ENCODE data around the gene LAMA5.

The LAMA5 gene

DNA sequence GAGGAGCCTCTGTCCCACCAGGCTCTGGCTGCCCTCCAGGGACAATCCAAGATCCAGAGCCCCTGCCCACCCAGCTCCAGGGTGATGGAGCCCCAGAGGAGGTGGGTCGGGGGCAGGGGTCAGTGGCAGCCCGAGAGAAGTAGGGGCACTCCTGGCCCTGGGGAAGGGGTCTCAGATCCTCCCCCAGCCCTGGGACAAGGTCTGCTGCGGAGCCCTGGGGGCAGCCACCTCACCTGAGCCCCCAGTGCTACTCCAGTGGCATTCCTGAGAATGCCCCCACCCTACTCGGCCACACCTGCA is 2.7 kb upstream of the LAMA5 start:
- DNase-seq (ENCODE audit: low read depth): no peak

DNA sequence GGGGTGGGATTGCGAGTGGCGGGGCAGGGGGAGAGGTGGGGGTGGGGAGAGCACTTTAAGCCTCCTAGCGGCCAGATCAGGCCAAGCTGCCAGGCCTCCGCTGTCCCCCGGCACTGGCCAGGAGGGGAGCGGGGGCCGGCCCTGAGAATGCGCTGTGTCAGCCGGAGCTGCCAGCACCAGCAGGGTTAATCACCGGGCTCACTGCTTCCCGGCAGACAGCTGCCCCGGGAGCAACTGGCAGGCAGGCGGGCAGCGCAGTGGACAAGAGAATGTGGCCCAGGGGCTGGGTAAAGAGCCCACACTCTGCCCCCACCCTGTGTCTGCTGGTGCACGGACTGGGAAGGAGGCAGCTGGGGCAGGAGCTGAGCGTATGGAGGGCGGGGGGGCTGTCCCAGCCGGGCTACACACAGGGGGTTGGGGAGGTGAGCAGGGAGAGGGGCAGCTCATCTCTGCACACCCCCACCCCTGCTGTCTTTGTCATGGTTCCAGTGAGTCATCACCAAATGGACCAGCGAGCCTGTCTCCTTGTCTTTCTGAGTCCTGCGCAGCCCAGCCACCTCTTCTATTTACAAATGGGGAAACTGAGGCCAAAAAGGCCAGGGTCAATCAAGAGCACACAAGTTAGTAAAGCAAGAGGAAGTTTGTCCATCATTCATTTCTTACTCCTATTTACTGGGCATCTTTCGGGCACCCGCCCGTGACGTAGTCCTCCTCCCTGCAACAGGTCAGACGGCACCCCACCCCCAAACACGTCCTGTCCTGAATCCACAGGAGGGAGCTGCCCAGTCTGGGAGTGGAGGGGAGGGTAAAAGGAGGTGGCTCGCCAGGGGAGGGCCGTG is 2.1 kb upstream of the LAMA5 start:
- DNase-seq (ENCODE audit: low read depth): no peak

- DNase-seq (ENCODE audit: low read depth): no peak
Measured at GRCh38 chr20:62368392-62368975, 1.4 kb upstream of the LAMA5 start.

GRCh38 chr20:62367633-62368391 is 700 bp upstream of the LAMA5 start:
- DNase-seq (ENCODE audit: low read depth): no peak

- no peak for DNase-seq (ENCODE audit: low read depth)
Measured at GRCh38 chr20:62366370-62367135, 559 bp downstream of the LAMA5 start.

DNA sequence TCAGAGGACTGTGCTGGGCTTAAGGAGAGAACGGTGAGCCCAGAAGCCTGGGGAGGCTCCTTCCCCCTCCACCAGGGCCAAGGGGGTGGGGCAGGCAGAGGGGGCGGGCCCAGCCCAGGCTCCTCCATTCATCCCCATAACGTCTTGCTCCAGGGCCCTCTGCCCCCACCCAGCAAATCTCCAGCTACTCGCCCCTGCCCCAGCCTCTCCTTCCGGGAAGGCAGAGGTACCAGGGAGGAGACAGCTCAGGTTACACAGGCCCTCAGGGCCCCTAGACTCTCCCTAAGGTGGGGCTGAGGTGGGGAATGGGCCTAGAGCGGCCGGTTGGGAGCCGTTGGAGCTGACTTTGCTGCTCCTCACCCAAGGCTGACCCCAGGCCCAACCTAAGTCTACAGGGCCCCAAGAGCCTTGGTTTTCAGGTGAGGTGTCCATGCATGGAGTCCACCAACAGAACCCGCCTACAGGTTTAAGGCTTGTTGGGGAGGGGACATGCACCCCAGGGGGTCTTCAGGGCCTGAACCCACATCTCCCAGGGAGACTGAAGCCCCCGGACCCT is 1.2 kb downstream of the LAMA5 start:
- no peak for DNase-seq (ENCODE audit: low read depth)

- no peak for DNase-seq (ENCODE audit: low read depth)
Measured at GRCh38 chr20:62364911-62365736, 2.0 kb downstream of the LAMA5 start.

DNA sequence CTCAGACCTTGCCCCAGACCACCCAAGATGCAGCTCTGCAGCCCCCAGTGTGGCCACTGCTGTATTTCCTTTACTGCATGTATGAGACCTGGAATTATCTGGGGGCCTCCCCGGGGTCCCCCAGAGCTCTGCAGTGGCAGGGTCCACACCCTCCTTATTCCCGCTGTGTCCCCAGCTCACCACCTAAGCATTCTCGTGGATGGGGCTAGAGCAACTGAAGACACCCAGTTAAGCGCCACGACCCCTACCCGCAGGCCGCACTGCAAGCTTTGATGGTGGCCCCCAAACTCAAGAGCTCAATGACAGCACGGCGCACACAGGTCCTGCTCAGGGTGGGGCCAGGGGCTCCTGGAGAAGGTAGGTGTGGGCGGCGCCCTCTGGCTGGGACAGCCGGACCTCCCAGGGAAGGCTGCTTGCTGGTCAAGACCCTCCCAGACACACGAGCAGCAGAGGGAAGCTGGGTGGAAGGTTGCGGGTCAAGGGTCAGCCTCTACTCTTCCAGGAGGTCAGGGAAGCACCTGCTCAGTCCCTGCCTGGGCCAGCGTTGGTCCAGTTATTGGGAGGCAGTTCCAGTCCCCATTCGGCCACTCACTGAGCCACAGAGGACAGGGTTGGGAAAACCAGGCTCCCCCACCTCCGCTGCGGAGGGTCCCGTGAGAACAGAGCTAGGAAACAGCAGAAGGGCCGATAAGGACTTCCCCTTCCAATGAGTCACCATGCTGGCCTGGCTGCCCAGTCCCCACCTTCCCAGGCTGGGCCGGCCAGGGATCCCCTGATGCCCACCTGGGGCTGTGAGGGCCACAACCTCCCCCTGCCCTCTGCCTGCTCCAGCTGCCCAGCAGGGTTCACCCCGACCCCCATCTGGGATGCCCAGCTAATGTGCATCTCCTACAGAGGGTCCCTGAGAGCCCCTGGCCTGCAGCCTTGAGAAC is 2.9 kb downstream of the LAMA5 start:
- DNase-seq (ENCODE audit: low read depth): no peak

DNA sequence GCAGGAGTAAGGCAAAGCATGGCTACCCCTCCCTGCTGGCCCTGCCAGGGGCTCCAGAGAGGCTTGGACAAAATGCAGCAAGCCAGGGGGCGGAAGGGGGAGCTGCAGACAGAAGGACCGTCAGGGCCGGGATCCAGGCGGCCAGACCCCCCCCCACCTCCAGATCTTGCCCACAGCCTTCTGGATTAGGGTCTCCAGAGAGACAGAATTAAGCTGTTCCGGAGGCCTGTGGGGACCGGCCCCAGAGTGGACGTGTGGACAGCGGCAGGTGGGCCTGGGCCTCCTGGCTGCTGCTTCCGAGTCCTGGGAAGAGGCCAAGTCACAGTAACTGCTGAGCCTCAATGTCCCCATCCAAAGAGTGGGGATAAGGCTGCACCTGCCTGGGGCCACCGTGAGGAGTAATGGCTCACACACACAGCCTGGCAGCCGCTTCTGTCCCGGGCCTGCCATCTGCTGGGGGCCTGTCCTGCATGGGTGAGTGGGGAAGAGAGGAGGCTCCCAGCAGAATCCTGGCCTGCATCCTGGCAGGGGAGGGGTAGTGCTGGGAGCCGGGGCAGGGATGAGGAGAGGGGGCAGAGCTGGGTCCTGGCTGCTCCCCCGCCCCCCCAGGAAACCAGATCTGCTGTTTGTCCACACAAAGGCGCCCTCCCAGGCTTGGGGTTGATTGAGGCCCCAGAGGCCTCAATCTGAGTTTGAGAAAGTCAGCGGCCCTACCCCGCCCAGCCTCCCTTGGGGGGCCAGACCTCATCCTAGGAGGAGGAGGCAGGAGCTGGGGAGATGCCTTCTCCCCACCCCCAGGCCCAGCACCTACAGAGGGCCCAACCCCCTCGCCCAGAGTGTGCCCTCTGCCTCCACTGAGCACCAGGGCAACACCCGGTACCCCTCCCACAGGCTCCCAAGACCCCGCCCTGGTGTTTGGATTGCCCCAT is 3.9 kb downstream of the LAMA5 start:
- no peak for DNase-seq (ENCODE audit: low read depth)

DNA sequence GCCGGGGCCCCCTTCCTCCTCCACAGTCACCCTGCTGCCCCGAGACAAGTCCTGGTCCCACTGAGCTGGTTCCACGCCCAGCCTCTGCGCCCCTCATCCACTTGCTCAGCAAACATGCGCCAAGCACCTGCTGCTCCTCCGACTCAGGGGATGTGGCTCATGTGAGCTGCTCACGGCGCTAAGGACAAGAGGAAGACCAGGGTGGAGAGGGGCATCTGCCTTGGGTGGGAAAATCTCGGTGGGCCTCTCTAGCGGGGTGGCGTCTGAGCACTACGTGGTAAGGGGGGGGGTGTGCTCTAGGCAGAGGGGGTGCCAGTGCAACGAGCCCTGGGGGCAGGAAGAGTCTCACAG is 4.5 kb downstream of the LAMA5 start:
- DNase-seq (ENCODE audit: low read depth): no peak

DNA sequence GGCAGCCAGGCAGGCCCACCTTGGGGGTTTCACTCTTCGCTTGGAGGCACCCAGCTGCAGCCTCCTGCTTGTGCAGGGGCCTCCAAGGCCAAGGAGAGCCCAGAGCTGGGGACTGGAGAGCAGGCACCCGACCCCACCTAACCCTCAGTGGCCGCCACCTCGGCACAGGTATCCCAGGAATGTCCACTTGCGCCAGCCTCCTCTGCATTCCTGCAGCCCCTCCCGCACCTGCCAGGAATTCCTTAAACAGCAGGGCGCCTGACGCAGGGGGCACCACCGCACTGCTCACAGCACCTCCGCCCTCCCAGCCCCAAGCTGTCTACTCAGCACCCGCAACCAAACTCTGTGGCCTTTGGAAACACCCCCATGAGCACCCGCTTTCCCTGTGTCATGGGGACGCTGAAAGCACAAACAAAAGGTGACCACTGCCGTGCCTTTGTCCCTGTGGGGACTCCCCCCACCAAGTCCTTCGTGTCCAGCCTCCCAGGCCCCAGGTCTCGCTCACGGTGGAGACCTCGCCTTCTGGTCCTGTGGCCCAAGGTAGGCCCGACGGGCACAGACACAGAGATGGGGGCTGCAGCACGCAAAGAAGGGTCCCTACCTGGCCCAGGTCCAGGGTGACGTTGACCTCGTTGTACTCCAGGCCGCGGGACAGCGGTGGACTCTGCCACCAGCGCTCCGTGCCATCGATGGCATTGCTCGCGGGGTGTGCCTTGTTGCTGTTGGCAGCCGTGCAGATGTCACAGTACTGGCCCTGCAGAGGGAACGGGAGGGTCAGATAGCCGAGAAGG is 5.1 kb downstream of the LAMA5 start:
- DNase-seq (ENCODE audit: low read depth): no peak

DNA sequence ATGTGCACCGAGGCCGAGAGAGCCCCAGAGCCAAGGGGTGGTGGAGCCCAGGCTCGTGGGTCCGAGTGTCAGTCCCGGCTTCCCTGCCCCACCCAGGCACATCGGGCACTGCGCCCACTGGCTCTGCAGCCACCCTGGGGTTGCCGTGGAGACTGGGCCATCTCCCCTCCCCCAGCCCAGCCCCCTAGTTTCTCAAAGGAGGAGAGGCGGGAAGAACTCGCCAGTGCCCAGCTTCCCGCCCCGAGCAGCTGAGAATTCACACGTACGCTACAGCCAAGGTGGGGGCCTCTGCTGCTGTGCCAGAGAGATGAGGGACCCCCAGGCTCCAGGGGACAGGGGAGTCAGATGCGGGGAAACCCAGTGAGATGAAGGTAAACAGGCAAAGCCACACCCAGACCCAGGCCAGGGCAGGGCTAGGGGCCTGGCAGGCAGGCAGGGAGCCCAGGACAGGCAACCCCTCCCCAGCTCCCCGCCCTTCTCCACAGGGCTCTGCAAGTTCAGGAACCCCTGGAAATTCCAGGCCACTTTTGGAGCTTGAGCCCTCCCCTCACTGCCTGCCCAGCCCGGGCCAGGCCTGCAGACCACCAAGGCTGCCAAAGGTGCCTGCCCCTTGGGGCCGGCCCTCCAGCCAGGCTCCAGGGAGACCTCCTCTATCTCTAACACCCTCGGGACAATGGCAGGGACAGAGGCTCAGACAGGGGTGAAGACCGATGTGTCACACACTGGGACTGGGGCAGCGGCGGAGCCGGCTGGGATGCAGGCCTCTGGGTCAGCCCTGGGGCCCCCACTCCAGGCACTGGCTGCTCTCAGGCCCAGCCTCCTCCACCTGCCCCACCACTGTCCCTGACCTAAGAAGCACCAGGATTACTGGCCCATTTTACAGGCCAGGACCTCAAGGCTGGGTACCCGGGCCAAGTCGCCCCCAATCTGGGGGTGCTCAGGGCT is 6.0 kb downstream of the LAMA5 start:
- DNase-seq (ENCODE audit: low read depth): no peak

DNA sequence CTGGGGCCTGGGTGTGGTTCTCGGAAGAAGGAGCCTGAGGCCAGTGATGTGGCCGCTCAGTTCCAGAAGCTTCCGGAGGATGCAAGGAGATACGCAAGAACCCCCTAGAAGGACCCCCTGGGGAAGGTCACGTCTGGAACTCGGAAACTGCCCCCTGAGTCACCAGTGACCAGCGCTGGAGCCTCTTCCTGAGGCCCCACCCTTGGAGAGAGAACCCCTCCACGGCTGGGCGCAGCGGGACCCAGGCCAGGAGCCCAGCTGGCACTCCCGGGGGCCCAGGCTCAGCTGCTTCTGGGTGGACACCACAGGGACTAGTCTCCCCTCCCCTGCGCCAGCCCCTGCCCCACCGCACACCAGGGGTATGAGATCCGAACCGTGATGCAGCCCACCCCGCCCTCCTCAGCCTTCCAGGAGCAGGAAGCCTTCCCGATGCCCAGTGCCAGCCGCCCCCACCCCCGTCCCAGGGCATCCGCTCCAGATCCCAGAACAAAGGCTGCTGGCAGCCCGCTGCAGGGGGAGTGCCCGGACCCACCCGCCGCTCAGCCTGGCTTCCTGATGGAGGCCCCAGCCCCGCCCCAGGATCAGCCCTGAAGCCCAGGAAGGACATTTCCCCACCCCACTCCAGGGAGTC is 7.5 kb downstream of the LAMA5 start:
- no peak for DNase-seq (ENCODE audit: low read depth)

DNA sequence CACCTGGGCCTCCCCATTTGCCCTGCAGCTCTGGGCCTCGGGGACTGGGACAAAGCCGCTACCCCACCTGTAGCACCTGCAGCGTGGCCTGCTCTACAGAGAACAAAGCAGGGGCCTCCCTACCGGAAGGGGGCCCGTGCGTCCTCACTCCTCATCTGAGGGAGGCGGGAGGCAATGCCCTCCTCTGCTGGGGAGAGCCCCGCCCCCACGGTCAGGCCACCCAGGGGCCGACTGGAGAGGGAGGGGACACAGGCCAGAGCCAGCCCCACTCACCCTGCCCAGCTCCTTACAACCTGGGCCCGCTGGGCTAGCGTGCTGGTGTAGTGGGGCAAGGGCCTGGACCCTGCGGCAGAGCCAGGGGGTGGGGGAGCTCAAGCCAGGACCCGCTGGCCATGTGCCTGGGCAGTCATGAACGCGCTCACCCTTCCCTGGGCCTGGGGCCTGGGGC is 8.0 kb downstream of the LAMA5 start:
- DNase-seq (ENCODE audit: low read depth): no peak

- no peak for DNase-seq (ENCODE audit: low read depth)
Measured at GRCh38 chr20:62358171-62359042, 8.7 kb downstream of the LAMA5 start.

DNA sequence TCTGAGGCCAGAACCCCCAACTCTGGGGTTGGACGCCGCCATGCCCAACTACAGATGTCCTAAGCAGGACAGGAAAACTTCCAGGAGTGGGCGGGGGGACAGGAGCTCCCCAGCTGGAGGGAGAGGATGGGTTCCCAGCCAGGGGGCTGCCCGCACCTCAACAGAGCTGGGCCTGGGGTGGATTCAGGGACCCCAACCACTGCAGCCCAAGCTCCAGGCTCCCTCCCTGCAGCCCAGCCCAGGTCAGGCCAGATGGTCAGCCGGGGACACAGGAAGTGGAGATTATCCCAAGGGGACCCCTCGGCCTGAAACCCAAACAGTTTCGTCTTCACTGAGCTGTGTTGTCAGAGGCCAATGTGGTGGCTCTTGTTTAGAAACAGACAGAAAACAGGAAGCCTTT is 9.4 kb downstream of the LAMA5 start:
- DNase-seq (ENCODE audit: low read depth): no peak
